GM19324 (cell line): ENCODE data around the gene CBX2.

Experiments
- ATAC-seq: cut with Tn5 transposase; IDR thresholded peaks from one replicate; pipeline ENCODE4 v1.9.1; 2021; ENCODE audit warnings: mild to moderate bottlenecking, moderate library complexity; ENCODE audit not compliant: unreplicated experiment, low FRiP score

The CBX2 gene

DNA sequence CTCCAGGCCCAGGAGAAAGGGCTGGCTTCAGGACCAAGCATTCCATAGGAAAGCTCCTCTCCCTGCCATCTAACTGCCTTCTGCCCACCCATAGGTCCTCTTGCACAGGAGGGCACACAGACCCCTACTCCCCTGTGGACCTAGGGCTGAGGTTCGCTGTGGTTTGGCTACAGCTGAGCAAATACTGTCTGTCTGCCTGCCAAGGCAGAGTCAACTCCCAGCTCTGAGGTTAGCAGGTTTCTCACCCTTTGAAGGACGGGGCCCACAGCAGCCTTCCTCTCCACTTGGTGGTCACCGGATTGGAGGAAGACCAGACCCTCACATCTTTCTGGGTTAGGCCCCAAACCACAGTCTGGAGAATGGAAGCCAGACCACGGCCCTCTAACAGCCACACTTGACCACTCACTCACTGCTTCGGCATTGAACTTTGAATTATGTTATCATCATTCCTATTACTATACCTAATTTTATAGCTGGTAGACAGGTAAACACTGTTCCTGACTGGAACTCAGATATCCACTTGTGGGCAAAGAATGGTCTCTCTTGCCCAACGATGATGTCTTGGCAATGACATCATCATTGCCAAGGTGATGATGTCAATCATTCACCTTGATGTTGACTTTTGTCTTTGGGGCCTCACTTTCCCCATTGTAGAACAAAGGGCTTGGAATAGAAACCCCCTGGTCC is 47.1 kb downstream of the CBX2 start:
- no peak for ATAC-seq

DNA sequence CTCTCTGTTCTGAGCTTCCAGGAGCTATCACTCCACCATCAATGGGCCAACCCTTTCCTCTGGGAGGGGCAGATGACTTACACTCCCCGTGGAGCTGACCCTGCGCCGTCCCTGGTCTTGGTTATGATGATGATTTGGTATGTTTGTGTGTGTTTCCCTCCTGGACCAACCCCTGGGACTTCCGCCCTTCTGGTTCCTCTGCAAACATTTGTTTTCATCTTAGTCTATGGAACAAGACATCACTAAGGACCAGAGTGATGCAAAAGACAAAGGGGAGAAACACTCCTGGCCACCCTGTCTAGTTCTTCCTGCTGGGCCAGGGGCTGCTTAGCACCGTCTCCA is 47.6 kb downstream of the CBX2 start:
- no peak for ATAC-seq

DNA sequence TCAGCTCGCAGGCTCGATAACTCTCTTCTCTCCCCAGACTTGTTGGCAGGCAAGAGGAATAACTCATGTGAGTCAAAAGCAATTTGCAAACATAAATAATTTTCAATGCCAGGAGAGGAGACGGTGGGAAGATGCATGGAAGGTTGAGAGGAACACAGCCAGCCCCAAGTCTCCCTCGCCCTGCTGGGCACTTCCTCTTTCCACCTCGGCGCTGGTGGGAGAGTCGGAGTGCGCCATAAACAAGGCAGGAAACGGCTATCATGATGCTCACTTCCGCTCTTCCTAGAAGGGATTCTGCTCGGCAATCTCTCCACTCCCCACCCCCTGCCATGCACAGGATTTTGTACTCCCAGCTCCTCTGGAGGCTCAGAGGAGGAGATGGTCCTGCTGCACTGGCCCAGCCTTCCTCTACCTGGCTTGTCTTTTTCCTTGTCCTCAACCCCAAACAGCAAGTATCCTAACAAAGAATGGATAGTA is 48.3 kb downstream of the CBX2 start:
- ATAC-seq = no peak

DNA sequence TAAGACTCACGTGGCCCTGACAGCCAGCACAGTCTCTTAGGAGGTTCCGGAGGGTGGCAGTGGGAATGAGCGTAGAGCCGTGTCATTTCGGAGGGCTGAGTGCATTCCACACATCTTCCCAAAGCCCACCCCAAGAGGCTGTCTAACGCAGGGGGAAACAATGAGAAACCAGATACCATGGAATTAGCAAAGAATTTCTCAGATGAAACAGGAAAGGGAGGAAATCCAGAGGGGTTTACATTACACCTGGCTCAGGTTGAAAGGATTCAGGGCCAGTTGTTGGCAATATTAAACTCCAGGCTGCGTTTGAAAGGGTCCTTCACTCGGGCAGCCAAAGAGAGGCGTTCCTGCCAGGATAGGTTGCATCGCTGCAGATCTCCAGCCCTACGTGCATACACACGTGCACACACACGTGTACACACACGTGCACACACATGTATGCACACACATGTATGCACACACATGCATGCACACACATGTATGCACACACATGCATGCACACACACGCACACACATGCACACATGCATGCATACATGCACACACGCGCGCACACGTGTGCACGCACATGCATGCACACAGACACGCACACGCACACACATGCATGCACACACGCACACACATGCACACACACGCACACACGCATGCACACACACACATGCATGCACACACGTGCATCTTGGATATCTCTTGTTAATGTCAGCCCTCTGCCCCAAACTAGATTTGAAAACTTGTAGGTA is 49.1 kb downstream of the CBX2 start:
- ATAC-seq = no peak

DNA sequence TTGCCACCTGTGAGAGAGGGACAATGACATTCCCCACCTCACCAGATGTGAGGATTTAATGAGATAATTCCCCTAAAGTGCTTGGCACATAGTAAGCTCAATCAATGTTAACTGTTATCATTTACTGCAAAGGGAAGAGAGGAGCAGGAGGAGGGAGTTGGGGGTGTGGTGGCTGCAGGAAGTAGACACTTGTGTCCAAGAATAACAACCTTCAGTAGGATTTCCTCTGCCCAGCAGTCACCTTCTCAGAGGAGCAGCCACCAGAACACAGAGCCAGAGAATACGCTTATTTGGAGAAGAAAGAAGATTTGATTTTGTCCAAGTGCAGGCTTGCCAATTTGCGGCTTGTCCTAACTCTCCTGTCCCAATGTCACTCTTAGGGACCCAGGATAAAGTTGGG is 51.1 kb downstream of the CBX2 start:
- no peak for ATAC-seq

DNA sequence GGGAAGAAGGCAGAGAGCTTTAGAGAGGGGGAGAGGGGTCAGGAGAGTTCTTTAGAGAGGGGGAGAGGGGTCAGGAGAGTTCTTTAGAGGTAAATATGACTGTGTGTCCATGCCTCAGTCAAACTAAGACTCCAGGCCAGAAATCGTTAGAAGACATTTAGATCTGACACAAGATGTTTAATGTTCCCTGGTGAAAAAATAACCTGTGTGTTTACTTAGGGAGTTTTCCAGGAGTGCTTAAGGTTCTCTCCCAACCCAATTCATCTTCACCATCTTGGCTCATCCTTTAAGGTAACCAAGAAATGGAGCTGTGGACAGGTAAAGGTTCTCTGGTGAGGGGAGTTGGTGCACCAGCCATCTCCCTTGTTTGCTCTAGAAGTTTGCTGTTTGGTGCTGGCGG is 51.5 kb downstream of the CBX2 start:
- ATAC-seq = no peak

DNA sequence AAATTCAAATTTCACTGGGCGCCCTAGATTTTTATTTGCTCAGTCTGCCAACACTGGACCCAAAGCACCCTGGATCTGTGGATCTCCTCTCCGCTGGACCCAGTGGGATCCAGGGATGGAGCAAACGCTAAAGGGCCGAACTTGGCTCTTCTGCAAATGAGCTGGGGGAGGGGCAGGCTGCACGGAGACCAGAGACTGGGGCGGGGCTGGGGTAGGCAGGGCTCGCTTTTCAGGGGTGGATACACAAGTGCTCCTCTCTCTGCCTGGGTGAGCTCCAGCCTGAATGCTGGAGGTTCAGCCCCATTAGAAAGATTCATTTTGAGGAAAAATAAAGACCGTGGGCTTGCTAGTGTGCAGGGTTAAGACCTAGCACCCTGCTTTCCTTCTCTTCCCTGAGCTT is 52.4 kb downstream of the CBX2 start:
- ATAC-seq = no peak

DNA sequence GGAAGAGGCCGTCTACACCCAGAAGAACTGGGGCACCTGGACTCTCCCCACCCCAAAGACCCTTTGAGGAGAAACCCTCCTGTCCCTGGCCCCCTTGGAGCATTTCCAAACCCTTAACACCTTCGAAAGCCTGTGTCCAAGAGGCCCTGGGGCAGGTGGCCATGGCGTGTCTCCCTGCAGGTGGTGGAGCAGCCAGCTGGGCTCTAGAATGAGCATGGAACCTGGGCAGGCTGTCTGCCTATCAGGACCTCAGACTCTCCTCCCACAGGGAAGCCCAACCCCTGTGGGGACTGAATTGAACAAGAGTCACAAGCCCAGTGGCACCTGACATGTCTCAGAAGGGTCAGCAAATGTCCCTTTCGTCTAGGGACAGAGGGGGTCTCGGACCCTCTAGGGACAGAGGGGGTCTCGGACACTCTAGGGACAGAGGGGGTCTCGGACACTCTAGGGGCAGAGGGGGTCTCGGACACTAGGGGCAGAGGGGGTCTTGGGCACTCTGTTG is 52.9 kb downstream of the CBX2 start:
- no peak for ATAC-seq

DNA sequence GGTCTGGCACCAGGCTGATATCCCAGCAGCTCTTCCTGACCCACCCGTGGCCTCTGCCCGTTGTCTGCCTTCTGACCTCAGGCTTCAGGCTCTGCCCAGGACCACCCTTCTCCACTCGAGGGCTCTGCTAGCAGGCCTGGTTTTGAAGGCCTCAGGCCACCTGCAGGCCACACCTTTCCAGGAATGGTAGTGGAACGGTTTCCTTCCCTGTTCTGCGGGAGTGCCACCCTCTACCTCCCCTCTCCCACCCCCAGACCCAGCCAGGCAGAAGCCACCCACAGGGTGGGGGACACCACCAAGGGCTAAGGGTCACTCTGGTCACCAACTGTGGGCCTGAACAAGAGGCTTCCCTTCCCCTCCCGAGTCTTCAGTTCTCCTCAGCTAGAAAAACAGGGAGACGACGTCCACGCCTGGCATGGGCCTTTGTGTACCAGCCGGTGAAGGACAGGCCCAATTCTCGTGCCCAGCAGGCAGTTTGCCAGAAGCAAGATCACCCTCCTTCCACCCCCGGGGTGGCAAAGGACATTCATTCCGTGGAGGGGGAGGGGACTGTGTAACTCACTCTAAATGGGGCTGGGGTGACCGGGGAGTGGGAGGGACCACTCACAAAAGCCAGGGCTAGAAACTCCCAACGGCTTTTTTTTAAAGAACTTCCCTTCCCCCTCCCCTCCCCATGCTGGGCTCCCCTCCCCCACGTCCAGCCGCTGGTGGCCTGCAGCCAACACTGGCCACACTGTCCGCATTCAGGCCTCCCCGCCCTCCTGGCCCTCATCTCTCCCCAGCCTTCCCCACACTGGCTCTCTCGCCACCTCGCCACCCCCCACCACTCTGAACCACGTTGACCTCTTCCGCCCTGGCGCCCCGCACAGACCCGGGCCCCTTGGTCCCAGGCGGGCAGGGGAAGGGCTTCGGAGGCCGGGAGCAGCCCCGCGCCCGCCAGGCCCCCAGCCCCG is 53.6 kb downstream of the CBX2 start:
- no peak for ATAC-seq

DNA sequence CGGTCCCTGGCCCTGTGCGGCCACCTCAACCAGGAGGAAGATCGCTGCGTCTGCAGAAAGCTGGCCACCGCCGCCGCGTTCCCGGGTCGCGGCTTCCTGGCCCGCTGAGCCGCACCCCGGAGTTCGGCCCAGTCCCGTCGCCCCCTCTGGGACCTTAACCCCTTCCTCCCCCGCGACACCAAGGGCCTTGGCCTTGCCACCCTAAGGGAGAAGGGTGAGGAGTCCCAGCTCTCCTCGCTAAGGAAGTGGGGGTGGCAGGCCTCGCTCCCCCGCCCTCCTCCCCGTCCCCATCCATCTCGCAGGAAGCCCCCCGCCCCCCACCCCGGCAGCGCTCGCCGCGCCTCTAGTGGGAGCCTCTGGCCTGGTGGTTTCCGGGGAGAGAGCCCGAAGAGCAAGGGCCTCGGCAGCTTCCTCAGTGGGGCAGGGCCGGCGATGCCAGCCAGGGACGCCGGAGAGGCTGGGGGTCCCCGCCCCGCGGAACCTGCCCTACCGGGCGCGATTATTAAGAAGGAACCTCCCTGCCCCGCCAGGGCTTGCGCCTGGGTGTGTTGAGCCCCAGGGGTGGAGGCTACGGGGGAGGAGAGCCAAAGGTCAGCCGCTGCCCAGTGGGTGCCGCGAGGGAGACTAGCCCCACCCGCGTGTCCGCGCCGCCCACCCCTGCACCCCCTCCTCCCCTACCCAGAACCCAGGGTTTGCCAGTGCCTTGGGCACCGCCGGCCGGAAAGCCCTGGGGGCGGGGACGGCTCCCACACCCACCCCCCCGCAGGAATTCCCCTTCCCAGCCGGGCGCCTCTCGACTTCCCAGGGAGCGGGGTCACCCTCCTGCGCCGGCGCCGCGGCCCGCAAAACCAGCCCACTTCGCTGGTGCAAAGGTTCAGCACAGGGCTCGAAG is 54.5 kb downstream of the CBX2 start:
- no peak for ATAC-seq

DNA sequence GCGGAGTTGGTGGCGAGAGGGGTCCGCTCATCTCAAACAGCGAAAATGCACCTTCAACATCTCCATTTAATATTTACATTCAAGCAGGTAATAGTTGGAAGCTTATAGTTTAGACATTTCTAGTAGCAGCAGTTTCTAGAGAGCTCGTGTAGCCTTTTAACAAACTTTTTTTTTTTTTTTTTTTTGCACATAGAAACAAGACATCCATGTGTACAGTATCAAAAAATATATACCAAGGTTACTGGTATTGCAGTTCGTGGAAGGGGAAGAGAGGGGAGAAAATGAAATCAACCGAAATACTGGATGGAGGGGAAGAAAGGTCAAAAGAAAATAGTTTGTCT is 55.1 kb downstream of the CBX2 start:
- ATAC-seq = no peak

DNA sequence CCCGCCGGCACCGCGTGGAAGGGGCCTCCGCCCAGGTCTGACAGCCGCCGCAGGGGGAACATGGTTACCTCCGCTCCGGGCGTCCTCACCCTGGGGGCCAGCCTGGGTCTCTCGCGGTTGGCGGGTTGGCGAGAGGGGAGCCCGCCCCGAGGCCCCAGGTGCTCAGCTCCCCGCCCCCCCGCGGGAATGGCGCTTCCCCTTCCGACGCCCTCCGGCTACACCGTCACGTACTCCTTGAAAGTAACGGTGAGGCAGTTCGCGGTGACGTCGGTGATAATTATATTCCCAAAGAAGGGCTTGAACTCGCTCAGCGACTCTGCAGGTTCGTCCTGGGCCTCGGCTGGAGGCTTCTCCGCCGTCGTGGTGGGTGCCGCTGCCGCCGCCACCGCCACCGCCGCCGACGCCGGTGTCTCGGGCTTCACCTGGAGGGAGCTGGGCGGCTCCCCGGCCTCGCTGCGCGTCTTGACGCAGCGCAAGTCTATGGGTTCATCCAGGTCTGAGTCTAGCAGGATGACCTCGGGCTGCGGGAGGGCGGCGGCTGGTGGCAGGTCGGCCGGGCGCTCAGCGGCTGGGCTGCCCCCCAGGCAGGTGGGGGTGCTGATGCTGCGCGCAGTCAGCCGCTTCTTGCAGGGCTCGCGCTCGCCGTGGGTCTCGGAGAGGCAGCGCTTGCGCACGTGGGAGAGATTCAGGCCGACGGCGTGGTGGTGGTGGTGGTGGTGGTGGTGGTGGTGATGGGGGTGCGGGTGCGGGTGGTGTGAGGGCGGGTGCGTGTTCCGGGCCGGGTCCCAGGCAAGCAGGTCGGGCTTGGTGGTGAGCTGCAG is 56.0 kb downstream of the CBX2 start:
- ATAC-seq = no peak

DNA sequence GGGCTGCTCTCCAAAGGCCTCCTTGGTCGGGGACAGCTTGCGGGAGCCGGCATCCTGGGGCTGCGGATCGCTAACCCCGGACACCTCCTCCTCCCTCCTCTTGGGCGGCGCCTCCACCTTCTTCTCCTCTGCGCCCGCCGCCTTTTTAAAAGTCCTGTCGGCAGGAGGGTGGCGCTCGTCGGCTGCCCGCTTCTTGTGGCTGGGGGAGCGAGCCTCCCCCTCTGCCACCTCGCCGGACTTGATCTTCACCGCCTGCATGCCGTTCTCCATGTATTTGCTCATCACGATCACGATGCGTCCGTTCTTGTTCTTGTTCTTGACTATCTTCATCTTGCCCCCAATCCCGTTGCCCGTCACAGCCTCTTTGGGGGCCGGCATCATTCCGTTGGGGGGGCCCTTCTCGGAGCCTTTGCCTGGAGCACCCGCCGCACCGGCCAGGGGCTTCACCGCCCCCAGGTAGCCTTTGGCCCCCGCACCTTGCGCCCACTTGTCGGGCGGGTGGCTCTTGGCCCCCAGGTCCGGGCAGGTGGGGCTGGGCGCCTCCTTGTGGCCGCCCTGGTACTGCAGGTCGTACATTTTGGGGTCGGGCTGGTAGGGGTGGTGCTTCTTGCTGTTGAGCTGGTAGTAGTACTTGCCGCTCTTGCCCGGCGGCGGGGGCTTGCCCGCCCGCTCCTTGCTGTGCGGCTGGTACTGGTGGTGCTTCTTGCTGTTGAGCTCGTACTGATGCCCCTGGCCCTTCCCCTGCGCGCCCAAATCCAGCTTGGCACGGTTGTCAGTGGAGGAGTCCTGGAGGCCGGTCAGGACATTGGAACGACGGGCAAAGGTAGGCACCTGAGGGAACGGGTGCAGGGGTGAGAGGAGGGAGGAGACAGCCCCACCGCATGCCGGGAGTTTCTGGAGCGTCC is 56.9 kb downstream of the CBX2 start:
- ATAC-seq = no peak

DNA sequence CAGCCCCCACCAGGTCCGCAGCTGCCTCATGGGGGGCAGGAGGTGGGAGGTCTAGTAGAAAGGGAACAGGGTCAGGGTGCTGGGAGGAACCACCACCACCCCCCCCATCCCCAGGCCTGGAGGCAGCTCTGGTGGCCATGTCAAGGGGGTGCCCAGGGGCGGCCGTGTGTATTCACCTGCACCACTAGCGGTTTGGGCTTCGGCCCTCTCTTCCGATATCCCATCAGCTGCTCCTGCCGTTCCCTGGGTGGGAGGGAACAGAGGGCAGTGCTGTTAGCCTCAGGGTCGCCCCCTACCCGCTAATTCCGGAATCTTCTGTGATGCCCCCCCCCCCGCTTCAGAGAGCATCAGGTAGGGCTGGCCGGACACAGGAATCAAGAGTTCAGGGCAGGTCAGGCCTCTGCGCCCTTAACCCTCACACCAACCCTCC is 57.5 kb downstream of the CBX2 start:
- ATAC-seq = no peak

DNA sequence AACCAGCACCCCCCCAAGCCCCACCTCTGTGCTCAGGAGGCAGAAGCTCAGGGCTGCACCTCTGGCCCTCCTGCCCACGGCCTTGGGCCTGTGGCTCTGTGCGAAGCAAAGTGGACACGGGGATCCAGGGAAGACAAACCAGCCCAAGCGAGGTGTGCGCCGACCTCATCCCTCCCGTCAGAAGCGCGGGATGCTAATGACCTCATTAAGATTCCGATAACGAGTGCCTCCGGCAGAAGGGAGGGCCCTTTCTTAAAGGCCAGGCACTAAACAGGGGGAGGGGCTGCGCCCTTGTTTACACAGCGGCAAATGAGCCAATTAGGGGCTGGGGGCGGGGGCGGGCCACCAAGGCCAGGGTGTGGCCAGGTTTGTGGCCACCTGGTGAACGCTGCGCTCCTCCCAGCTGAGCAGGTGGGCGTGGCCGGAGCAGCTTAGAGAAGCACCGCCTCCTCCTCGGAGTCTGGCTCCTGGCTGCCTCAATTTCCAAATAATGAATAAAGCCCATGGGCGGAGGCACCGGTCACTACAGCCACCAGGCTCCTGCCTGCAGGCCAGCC is 58.1 kb downstream of the CBX2 start:
- no peak for ATAC-seq

DNA sequence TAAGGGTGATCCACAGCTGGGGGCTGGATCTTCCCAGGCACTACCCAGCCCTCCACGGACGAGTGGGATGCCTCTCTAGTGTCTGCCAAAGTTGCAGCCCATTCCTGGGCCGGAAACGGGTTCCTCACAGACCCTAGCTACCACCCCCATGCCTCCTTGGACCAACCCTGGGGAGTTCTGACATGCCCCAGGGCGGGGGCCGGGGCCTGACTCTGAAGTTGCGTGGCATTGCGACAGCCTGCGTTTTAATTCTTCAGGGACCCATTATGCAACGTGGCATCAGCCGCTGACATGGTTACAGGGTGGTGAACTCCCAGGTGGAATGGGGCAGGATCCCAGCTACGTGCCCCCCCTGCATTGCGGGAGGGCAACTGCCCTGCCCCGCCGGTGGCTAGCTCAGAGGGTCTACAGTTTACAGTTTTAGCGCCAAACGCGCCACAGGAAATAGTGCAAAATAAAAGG is 58.6 kb downstream of the CBX2 start:
- ATAC-seq = no peak

DNA sequence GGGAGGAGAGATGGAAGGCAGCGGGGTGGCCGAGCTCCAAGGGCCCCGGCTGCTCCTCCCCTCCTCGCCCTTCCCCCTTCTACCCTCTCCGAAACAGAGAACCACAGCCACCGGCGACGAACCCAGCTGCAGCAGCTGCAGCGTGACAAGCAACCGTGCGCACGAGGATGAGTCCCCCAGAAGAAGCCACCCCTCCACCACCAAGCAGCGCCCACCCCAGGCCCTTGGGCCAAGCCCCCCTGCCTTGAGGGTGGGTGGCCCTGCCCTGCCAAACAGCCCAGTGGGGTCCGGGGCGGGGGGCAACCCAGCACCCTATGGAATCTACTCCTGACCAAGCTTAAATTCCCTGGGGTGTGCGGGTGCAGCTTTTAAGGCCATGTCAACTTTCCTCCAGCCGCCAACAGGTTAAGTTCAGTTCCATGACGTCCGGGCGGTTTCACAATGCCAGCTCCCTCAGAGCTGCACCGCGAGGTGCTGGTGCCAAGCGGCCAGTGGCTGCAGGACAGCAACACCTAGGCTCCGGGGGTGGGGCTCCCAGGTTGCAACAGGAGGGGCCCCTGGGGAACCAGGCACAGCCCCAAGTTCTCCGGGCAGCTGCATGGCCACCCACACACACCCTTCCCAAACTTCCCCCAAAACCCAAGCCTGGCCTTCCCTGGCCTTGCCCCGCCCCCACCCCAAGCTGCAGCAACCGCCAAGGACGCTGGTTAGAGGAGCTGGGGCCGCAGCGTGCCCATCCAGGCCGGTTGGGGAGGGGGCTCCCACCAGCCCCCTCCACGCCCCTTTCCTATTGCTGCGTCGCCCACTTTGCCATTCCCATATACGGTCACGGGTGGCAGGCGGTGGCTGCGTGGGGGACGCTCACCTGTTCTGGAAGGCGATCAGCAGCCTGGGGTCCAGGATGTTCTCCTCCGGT is 59.3 kb downstream of the CBX2 start:
- no peak for ATAC-seq
